ENCODE results near the gene LRRN4CL.
"Not testable (repeated sequence)": the region's sequence is repeated elsewhere in the genome, so short reads cannot be mapped to it uniquely, and the experiment has no call there.

LRRN4CL gene

GRCh38 chr11:62675415-62675814 is 13.9 kb downstream of the LRRN4CL start:
- DNase-seq (ENCODE audit: low read depth): not testable (repeated sequence)

- no peak for DNase-seq (ENCODE audit: low read depth)
Measured at GRCh38 chr11:62673196-62673525, 16.2 kb downstream of the LRRN4CL start.

GRCh38 chr11:62671608-62672389 is 17.5 kb downstream of the LRRN4CL start, which contains the start of the genes LBHD1 and UQCC3:
Gene LBHD1, minus strand, starts transcription at chr11:62672267. Its CDS starts 2,236 bp downstream, at chr11:62670031.
Gene UQCC3, plus strand, starts transcription at chr11:62671673. Its CDS starts 73 bp downstream, at chr11:62671746.
- peak; percentile 65 for DNase-seq (ENCODE audit: low read depth)

- no peak for DNase-seq (ENCODE audit: low read depth)
Measured at GRCh38 chr11:62671236-62671607, 18.1 kb downstream of the LRRN4CL start.

GRCh38 chr11:62669420-62670161 is 19.7 kb downstream of the LRRN4CL start:
- DNase-seq (ENCODE audit: low read depth): no peak

GRCh38 chr11:62667460-62667859 is 21.9 kb downstream of the LRRN4CL start:
- no peak for DNase-seq (ENCODE audit: low read depth)

- DNase-seq (ENCODE audit: low read depth): no peak
Measured at GRCh38 chr11:62666259-62666926, 22.9 kb downstream of the LRRN4CL start.

GRCh38 chr11:62665599-62666258 is 23.6 kb downstream of the LRRN4CL start:
- peak; percentile 55 for DNase-seq (ENCODE audit: low read depth)

GRCh38 chr11:62665075-62665598 is 24.2 kb downstream of the LRRN4CL start, which contains the start of the genes C11orf98 and CSKMT:
Gene C11orf98, minus strand, starts transcription at chr11:62665210. Its CDS starts 41 bp downstream, at chr11:62665169.
Gene CSKMT, plus strand, starts transcription at chr11:62665312. Its CDS starts 568 bp downstream, at chr11:62665880.
- peak; percentile 94 for DNase-seq (ENCODE audit: low read depth)

- no peak for DNase-seq (ENCODE audit: low read depth)
Measured at GRCh38 chr11:62664405-62665074, 24.8 kb downstream of the LRRN4CL start.

- no peak for DNase-seq (ENCODE audit: low read depth)
Measured at GRCh38 chr11:62656796-62657429, 32.4 kb downstream of the LRRN4CL start.

GRCh38 chr11:62654297-62654696 is 35.0 kb downstream of the LRRN4CL start:
- DNase-seq (ENCODE audit: low read depth): no peak

GRCh38 chr11:62652161-62653006 is 36.9 kb downstream of the LRRN4CL start:
- DNase-seq (ENCODE audit: low read depth): no peak

- DNase-seq (ENCODE audit: low read depth): not testable (repeated sequence)
Measured at GRCh38 chr11:62650283-62650682, 39.0 kb downstream of the LRRN4CL start.

GRCh38 chr11:62649486-62649885 is 39.8 kb downstream of the LRRN4CL start:
- no peak for DNase-seq (ENCODE audit: low read depth)

GRCh38 chr11:62648967-62649364 is 40.4 kb downstream of the LRRN4CL start:
- no peak for DNase-seq (ENCODE audit: low read depth)

GRCh38 chr11:62648185-62648966 is 41.0 kb downstream of the LRRN4CL start:
- DNase-seq (ENCODE audit: low read depth): no peak

GRCh38 chr11:62647609-62648005 is 41.7 kb downstream of the LRRN4CL start:
- DNase-seq (ENCODE audit: low read depth): no peak
